CD4-positive, alpha-beta T cell treated with Interleukin-21 for 1 hour (primary cell): ENCODE measurements around the gene TM7SF3.
"Not testable (repeated sequence)": the region's sequence is repeated elsewhere in the genome, so short reads cannot be mapped to it uniquely, and the experiment has no call there.

Experiments
- DNase-seq: peaks from one replicate; pipeline ENCODE4 v3.0.0-alpha.2; 2020

Gene TM7SF3, protein sequence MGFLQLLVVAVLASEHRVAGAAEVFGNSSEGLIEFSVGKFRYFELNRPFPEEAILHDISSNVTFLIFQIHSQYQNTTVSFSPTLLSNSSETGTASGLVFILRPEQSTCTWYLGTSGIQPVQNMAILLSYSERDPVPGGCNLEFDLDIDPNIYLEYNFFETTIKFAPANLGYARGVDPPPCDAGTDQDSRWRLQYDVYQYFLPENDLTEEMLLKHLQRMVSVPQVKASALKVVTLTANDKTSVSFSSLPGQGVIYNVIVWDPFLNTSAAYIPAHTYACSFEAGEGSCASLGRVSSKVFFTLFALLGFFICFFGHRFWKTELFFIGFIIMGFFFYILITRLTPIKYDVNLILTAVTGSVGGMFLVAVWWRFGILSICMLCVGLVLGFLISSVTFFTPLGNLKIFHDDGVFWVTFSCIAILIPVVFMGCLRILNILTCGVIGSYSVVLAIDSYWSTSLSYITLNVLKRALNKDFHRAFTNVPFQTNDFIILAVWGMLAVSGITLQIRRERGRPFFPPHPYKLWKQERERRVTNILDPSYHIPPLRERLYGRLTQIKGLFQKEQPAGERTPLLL

DNA sequence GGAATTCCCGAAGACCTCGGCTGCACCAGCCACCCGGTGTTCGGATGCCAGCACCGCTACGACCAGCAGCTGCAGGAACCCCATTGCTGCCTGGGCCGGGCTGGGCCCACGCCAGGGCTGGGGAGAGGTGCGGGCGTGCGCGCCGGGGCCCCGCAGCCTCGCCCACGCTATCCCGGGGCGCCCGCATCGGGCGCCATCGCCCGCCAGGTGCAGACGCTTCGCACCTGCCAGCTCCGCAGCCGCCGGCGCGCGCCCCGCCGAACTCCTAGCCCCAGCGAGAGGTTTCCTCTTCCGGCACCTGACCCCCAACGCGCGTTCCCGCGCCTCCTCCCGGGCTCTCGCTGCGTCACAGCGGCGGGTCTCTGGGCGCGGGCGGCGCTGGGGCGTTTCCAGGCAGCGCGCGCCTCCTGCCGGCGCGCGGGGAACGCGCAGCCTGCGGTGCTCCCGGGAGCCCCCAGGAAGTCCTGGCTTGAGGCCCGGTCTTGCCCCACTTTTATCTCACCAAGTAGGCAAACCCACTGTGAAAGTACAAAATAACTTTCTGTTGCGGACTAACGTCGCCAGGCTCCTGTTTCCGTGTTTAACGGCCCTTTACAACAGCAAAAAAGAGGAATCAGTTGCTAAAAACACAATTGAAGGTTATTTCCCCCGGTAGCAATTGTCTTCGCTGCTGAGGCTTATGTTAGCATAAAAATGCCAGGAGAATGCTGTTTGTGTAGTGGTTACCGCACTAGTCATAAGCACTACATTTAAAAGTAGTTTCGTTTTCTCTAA lies at the start of gene TM7SF3:
TM7SF3 (minus strand) TSS at position 300 of the 774 bp plus-strand sequence; CDS start at position 84, 216 bp downstream.
- peak; percentile 96 for DNase-seq

DNA sequence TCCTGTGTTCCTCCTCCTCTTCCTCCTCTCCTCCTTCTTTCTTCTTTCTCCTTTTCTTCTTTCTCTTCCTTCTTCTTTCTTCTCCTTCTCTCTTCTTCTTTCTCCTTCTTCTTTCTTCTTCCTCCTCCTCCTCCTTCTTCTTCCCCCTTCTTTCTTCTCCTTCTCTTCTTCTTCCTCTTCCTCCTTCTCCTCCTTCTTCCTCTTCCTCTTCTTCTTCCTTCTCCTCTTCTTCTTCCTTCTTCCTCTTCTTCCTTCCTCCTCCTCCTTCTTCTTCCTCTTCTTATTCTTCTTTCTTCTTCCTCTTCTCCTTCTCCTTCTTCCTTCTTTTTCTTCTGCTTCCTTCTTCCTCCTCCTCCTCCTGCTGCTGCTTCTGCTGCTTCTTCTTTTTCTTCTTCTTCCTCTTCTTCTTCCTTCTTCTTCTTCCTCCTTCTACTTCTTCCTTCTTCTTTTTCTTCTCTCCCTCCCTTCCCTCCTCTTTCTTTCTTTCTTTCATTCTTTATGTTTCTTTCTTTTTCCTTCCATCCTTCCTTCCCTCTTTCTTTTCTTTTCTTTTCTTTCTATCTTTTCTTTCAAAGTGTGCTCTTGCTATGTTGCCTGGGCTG lies 49.2 kb upstream of the TM7SF3 start:
- no peak for DNase-seq

DNA sequence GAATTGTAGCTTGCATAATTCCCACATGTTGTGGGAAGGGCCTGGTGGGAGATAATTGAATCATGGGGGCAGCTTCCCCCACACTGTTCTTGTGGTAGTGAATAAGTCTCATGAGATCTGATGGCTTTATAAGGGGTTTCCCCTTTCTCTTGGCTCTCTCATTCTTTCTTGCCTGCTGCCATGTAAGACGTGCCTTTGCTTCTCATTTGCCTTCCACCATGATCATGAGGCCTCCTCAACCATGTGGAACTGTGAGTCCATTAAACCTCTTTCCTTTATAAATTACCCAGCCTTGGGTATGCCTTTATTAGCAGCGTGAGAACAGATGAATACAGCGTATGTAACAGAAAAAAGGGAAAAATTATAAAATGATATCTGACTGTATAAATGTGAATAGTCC lies 47.1 kb upstream of the TM7SF3 start:
- no peak for DNase-seq

DNA sequence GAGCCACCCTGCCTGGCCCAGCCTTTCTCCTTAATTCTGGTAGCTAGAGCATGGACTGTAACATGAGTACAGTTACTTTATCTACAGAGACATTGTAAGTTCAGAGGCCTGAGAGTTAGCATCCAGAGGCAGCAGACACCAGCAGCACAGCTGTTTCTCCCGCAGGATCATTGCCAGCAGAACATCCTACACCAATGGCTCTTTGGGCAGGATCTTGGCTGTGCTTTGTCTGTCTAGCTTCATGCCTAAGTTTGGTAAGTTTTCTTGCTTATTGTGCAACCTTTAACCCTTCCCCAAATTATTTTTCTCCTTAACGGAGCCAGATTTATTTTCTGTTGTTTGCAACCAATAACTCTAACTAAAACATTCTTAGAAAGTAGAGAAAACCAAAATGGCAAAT lies 46.6 kb upstream of the TM7SF3 start:
- no peak for DNase-seq

DNA sequence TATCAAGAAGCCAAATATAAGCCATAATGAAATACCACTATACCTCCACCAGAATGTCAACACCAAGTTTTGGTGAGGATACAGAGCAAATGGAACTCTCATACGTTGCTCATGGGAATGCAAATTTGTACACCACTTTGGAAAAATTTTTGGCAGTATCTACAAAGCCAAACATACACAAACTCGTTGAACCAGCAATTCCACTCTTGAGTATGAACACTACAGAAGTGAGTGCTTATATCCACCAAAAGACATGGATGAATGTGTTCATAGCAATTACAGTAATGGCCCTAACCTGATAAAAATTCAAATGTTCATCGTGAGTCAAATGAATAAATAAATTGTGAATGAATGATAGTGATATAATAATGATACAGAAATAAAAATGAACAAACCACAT lies 43.4 kb upstream of the TM7SF3 start:
- no peak for DNase-seq

DNA sequence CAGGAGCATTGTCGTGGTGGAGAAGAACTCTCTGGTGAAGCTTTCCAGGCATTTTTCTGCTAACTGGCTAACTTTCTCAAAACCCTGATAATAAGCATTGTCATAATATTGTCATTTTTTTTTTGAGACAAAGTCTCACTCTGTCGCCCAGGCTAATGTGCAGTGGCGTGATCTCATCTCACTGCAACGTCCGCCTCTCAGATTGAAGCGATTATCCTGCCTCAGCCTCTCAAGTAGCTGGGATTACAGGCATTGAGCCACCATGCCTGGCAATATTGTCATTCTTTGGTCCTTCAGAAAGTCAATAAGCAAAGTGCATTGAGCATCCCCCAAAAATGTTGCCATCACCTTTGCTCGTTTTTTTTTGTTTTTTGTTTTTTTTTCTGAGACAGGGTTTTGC lies 41.8 kb upstream of the TM7SF3 start:
- no peak for DNase-seq

DNA sequence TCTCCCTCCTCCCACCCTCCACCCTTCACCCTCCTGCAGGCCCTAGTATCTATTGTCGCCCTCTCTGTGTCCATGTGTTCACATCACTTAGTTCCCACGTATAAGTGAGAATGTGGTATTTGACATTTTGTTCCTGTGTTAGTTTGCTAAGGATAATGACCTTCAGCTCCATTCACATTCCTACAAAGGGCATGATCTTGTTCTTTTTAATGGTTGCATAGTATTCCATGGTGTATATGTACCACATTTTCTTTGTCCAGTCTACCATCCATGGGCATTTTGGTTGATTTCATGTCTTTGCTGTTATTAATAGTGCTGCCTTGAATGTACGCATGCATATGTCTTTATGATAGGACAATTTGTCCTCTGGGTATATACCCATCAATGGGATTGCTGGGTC lies 38.6 kb upstream of the TM7SF3 start:
- DNase-seq: no peak

DNA sequence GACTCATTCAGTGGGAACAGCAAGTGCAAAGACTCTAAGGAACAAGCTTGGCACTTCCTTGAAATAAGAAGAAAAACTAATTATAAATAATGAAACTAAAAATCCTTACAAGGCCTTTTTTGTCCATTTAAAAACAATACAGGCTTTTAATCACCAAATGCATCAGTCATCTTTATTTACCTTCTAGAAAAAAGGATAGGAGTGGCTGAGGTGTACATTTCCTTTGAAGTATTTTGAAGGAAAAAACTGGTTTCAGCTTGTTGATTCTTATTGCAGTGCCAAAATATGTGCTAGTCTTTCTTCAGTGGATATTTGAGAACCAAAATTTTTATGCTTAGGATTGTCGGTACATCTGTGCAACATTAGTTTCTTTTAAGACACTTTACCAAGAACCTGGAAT lies 38.0 kb upstream of the TM7SF3 start:
- DNase-seq: no peak

DNA sequence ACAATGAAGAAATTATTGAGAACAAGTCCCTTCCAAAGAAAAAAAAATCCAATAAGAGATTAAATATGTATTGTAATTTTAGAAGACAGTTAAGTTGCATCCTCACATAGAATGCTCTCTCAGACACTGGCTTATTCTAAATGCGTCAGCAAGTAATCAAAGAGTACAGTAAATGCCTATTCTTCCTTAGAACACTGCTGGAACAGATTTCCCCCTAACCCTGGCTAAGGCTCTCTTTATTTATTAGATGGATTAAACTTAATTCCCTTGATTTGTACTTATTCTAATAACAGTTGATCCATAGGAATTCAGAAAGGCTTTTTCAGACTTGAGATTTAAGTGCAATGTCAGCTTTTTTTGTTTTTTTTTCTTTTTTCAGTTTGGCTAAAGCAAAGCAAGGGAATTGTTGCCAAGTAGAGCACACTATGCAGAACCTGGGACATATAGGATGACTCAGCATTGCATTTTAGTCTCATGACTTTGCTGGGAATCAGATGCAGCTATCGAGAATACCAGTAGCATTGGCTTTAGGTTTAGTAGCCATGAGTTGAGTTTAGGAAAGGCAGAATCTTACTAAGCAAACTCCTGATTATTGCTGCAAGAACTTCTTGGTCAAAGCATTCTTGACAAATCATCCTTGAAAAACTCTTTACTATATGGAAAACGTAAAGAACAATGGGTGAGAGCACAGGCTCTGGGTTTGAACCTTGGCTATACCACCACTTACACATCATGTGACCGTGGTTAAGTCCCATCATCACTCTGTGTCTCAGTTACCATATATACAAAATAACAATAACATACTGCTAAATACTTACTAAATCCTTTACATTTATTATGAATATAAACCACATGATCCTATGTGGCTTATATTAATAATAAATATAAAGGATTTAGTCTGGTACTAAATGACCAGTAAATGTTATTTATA lies 34.9 kb upstream of the TM7SF3 start:
- no peak for DNase-seq

DNA sequence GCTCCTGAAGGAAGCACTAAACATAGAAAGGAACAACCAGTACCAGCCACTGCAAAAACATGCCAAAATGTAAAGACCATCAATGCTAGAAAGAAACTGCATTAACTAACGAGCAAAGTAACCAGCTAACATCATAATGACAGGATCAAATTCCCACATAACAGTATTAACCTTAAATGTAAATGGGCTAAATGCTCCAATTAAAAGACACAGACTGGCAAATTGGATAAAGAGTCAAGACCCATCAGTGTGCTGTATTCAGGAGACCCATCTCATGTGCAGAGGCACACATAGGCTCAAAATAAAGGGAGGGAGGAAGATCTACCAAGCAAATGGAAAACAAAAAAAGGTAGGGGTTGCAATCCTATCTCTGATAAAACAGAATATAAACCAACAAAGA lies 27.8 kb upstream of the TM7SF3 start:
- not testable (repeated sequence) for DNase-seq

DNA sequence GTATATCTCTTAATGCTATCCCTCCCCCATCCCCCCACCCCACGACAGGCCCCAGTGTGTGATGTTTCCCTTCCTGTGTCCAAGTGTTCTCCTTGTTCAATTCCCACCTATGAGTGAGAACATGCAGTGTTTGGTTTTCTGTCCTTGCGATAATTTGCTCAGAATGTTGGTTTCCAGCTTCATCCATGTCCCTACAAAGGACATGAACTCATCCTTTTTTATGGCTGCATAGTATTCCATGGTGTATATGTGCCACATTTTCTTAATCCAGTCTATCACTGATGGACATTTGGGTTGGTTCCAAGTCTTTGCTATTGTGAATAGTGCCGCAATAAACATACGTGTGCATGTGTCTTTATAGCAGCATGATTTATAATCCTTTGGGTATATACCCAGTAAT lies 26.5 kb upstream of the TM7SF3 start:
- not testable (repeated sequence) for DNase-seq

DNA sequence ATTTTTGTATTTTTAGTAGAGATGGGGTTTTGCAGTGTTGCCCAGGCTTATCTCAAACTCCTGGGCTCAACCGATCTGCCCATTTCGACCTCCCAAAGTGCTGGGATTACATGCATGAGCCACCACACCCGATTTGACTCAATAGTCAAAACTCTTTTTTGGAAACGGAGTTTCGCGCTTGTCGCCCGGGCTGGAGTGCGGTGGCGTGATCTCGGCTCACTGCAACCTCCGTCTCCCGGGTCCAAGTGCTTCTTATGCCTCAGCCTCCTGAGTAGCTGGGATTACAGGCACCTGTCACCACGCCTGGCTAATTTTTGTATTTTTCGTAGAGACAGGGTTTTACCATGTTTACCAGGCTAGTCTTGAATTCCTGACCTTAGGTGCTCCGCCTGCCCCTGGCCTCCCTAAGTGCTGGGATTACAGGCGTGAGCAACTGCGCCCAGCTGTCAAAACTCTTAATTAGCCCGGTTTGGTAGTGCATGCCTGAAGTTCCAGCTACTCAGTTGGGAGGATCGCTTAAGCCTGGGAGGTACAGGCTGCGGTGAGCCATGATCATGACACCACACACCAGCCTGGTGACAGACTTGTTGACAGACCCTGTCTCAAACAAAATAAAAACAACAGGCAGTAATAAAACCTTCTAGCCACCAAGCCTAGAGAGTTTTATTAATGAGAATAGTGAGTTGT lies 20.6 kb upstream of the TM7SF3 start:
- no peak for DNase-seq

DNA sequence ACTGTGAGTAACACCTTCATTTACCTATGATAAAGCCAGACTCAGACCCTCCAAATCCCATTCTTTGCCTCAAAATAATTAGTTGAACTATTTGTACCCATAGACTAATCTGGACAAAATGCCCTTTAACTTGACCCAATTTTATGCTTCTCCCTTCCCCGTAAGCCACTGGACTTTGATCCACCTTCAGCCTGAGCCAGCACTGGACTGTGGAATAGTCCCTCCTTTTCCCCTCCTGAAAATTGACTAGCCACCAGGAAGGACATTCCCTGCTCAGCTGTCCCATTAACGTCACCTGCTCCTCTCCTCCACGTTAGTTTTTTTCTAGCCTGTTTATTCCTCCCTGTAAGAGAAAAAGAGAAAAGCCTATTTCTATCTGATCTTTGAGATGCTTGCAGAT lies 18.5 kb upstream of the TM7SF3 start:
- DNase-seq: no peak

DNA sequence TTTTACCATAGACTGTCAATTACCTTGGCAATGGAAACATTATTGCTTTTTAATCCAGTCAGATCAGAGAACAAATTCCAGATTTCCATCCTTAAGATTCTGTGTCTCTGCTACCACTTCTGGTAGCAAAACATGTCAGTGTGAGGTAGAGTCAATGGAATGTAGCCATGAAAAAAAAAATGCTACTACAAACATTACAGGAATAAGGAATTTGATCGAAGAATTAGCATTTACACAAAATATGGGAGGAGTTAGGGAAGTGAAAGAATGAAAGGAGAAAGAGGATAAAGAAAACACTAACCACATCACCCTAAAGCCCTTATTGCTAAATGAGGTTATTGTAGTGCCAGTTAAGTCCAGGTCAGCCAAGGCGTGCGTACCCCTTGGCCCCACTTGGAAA lies 17.3 kb upstream of the TM7SF3 start:
- DNase-seq: no peak

DNA sequence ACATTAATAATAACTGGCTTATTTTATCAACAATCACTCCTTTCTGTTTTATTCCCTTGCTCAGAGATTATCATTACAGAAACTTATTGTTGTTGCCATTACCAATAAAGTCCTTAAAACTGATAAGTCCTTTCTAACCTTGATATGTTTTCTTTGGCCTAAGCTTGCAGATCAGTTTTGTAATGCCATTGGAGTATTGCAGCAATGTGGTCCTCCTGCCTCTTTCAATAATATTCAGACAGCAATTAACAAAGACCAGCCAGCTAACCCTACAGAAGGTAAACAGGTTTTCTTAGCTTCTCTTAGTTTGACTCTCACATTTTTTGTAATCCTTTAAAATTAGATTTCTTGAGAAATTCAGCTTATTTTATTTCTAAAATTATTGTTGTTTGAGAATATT lies 12.1 kb upstream of the TM7SF3 start:
- no peak for DNase-seq

DNA sequence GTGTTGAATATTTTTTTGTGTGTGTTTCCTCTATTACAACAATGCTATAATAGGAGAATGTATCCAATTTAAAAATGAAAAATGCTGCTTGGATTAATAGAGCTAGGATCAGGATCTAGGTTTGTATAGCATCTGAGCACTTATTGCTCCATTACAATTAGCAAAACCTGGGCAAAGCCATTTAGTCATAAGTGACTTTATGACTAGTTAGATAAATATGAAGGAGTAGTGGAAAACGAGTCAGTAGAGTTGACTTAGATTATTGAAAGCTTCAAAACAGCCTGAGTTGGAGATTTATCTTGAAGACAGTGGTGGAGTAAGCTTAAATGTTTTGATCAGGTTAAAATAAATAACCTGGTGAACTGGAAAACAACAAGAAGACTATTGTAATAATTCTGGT lies 10.9 kb upstream of the TM7SF3 start:
- DNase-seq: no peak

DNA sequence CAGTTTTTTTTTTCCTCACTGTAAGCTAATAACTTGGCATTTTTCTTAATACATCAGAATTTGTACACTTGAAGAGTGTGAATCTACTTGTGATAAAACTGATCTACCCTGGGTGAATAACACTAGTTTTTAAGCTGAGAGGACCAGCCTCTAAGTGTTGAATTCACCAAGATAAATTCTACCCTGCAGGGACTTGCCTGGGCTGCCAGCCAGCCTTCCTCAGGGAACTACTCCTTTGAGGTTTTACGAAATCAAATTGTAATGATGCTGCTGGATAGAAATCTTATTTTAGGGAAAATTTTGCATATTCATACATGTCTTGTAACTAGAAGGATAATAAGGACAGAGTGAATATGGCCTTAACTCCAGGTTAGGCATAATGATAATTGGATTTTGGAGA lies 10.1 kb upstream of the TM7SF3 start:
- DNase-seq: no peak

DNA sequence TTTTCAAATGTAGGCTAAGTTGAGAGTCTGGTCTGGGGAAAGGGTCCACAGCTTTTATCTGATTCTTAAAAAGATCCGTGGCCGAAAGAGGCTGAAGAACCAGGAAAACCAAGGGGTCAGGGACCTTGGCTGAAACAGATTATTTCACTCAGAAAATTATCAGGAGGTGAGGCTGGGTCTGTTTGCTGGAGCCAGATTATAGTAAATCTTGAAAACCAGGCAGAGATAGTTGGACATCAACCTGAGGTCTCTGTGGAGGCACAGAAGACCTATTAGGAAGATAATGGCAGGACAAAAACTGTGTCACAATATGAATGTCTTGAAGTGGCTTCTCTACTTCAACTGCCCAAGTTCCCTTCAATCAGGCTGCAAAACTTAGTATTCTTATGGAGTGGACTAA lies 6.6 kb upstream of the TM7SF3 start:
- no peak for DNase-seq

DNA sequence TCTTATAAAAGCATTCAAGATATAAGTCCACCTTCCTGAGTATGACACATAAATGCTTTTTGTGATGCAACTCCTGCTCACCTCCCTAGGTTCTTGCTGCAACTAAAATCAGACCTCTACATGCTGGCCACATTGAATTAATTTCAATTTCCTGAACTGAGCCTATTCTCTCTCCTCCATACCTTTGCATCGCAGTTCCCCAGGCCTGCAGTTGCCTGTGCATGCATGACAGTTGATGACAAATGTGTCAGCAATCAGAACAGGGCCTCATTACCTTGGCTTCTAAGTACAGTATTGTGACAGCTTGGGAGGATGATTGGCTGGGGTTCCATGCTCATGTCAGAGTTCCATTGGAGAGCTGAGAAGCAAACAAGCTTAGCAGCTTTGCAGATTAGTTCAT lies 3.9 kb upstream of the TM7SF3 start:
- DNase-seq: no peak

DNA sequence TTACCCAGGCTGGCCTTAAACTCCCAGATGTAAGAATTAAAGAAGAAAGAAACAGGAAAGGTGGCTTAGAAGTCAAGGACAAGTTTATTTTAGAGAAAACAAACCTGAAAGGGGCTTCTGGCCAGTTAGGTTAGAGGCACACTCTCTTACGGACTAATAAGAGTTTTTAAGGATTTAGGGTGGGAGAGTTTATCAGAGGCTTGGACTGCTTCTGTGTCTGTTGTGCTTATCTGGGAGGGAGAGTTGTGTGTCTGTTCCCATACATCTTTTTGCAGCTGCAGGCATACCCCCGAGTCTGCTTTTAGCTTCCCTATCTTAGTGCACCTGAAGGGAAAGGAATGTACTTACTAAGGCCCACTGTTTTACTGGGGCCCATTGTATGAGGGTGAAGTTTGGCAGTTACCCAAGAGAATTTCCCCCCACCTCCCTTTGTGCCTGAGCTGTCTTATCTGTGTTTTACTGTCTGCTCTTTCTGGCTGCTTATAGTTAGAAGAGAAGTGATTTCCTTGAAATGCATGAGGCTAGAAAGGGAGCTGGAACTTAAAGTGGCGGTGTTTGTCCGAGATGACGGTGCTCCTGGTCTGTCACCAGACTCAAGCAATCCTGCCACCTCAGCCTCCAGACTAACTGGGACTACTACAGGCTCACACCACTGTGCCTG lies 3.1 kb upstream of the TM7SF3 start:
- DNase-seq: not testable (repeated sequence)

DNA sequence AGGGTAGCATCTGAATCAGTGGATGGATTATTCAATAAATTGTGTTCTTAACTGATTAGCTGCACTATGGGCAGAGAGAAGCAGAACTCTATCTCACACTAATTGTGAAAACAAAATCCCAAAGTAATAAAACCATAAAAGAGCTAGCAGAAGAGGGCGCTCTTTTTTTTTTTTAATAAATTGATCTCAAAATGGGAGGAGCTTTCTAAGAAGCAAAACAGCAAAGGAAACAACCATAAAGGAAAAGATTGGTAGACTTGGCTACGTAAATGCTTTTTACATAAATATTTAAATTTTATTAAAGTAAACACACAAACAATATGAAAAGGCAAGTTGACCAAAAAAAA lies 1.5 kb upstream of the TM7SF3 start:
- peak; percentile 62 for DNase-seq
